GM12878 (cell line): ENCODE results near the gene TTC33.

Experiments used
- KDM1A ChIP-seq: fragments of 200-600 bp; sonication (generic); IDR thresholded peaks from 2 replicates; pipeline ENCODE4 v1.6.1; 2016; ENCODE audit warnings: borderline replicate concordance
- NR2C2 ChIP-seq: IDR thresholded peaks from 2 replicates; pipeline ENCODE4 v1.6.1; 2011; ENCODE audit warnings: borderline replicate concordance, low read depth; ENCODE audit not compliant: control insufficient read depth, insufficient read length
- RFX5 ChIP-seq: IDR thresholded peaks from 2 replicates; pipeline ENCODE4 v1.6.1; 2011; ENCODE audit warnings: low read depth, low read length, improper control_type of control experiment
- TF ChIP-seq, protein P1 (sequence below): IDR thresholded peaks from 2 replicates; pipeline ENCODE4 v1.6.1; 2012; ENCODE audit warnings: mild to moderate bottlenecking, low read depth, low read length
- TF ChIP-seq, protein P2 (sequence below), 3 experiments: IDR thresholded peaks in 2 of 3; conservative IDR thresholded peaks in 1 of 3; 2 replicates each; pipeline ENCODE4 v1.5.1; 2011; ENCODE audit warnings: low read depth in 3 of 3, low read length in 3 of 3, mild to moderate bottlenecking in 3 of 3, control low read depth in 2 of 3, moderate library complexity in 2 of 3, inconsistent platforms in 1 of 3, mixed read lengths in 1 of 3; ENCODE audit not compliant: control insufficient read depth in 2 of 3, insufficient read depth in 1 of 3; ENCODE audit errors: extremely low read depth in 1 of 3
- TF ChIP-seq, protein P3 (sequence below): IDR thresholded peaks from 2 replicates; pipeline ENCODE4 v1.6.1; 2011; ENCODE audit warnings: low read depth, mild to moderate bottlenecking, low read length, moderate library complexity, borderline replicate concordance; ENCODE audit errors: extremely low read depth
- TF ChIP-seq, protein P4 (sequence below): IDR thresholded peaks from 2 replicates; pipeline ENCODE4 v1.6.1; 2012; ENCODE audit warnings: low read depth, low read length, improper control_type of control experiment

DNA sequence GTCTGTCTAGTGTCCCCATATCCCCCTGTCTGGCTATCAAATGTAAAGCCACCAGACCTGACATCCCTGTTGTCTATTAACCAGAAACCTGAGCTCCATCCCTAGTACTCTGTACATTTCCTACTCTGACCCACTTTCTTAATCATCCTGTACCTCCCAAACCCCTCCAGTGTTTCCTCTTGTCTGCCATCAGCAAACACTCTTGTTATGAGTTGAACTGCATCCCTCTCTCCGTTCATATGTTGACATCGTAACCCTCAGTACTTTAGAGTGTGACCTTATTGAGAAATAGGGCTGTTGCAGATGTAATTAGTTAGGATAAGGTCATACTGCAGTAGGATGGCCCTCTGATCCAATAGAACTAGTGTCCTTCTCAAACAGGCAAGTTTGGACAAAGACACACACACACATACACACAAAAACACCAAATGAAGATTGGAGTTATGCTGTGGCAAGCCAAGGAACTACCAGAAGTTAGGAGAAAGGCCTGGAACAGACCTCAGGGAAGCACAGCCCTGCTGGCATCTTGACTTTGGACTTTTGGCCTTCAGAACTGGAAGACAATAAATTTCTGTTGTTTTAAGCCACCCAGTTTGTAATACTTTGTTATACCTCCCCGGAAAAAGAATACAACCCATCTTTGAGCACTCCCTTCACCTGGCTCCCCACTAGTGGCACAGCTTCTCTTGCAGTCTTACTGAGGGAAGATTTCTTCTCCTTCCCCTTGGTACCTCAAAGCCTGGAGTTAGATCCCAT, 256.1 kb downstream of the TTC33 start:
- TF ChIP-seq, protein P1, sequence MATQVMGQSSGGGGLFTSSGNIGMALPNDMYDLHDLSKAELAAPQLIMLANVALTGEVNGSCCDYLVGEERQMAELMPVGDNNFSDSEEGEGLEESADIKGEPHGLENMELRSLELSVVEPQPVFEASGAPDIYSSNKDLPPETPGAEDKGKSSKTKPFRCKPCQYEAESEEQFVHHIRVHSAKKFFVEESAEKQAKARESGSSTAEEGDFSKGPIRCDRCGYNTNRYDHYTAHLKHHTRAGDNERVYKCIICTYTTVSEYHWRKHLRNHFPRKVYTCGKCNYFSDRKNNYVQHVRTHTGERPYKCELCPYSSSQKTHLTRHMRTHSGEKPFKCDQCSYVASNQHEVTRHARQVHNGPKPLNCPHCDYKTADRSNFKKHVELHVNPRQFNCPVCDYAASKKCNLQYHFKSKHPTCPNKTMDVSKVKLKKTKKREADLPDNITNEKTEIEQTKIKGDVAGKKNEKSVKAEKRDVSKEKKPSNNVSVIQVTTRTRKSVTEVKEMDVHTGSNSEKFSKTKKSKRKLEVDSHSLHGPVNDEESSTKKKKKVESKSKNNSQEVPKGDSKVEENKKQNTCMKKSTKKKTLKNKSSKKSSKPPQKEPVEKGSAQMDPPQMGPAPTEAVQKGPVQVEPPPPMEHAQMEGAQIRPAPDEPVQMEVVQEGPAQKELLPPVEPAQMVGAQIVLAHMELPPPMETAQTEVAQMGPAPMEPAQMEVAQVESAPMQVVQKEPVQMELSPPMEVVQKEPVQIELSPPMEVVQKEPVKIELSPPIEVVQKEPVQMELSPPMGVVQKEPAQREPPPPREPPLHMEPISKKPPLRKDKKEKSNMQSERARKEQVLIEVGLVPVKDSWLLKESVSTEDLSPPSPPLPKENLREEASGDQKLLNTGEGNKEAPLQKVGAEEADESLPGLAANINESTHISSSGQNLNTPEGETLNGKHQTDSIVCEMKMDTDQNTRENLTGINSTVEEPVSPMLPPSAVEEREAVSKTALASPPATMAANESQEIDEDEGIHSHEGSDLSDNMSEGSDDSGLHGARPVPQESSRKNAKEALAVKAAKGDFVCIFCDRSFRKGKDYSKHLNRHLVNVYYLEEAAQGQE = no peak
- TF ChIP-seq KDM1A (no peak), RFX5 (no peak), NR2C2 (no peak)
- TF ChIP-seq, protein P2, sequence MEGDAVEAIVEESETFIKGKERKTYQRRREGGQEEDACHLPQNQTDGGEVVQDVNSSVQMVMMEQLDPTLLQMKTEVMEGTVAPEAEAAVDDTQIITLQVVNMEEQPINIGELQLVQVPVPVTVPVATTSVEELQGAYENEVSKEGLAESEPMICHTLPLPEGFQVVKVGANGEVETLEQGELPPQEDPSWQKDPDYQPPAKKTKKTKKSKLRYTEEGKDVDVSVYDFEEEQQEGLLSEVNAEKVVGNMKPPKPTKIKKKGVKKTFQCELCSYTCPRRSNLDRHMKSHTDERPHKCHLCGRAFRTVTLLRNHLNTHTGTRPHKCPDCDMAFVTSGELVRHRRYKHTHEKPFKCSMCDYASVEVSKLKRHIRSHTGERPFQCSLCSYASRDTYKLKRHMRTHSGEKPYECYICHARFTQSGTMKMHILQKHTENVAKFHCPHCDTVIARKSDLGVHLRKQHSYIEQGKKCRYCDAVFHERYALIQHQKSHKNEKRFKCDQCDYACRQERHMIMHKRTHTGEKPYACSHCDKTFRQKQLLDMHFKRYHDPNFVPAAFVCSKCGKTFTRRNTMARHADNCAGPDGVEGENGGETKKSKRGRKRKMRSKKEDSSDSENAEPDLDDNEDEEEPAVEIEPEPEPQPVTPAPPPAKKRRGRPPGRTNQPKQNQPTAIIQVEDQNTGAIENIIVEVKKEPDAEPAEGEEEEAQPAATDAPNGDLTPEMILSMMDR (IDR thresholded peaks at IDR 0.05 in 2 of 3, conservative IDR thresholded peaks at IDR 0.05 in 1 of 3; ENCODE audit: control insufficient read depth in 2 of 3, extremely low read depth in 1 of 3, insufficient read depth in 1 of 3, low read depth in 3 of 3, low read length in 3 of 3) = no peak
- TF ChIP-seq, protein P3, sequence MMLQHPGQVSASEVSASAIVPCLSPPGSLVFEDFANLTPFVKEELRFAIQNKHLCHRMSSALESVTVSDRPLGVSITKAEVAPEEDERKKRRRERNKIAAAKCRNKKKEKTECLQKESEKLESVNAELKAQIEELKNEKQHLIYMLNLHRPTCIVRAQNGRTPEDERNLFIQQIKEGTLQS = no peak
- TF ChIP-seq, protein P4, sequence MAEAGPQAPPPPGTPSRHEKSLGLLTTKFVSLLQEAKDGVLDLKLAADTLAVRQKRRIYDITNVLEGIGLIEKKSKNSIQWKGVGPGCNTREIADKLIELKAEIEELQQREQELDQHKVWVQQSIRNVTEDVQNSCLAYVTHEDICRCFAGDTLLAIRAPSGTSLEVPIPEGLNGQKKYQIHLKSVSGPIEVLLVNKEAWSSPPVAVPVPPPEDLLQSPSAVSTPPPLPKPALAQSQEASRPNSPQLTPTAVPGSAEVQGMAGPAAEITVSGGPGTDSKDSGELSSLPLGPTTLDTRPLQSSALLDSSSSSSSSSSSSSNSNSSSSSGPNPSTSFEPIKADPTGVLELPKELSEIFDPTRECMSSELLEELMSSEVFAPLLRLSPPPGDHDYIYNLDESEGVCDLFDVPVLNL = no peak
